Naive thymus-derived CD4-positive, alpha-beta T cell (primary cell): Measurements from ENCODE around the gene POP4. TPM values are rescaled to one million over a fixed set of nuclear protein-coding genes. Genes with fewer than 3 reads are reported as not detected.

Experiments used
- ATAC-seq: fragments of 150-1000 bp; cut with Tn5 transposase; 2 replicates; pipeline ENCODE4 v1.10.0; 2021; ENCODE audit warnings: mild to moderate bottlenecking, moderate library complexity
- CTCF ChIA-PET: fragments of 350-600 bp; sonication (Branson Sonifier 250); formaldehyde crosslinking; loops from one replicate; lab custom pipeline; 2021; ENCODE audit warnings: antibody characterized with exemption; lab: Charles Lee
- POLR2A ChIA-PET: fragments of 350-600 bp; sonication (Branson Sonifier 250); formaldehyde crosslinking; loops from one replicate; lab custom pipeline; 2021; ENCODE audit warnings: antibody characterized with exemption, inconsistent platforms; lab: Charles Lee
- DNase-seq, 9 donors: peaks; one replicate each; pipeline versions ENCODE4 v3.0.0 to v3.0.0-alpha.2; 2020 to 2022; ENCODE audit warnings: mixed read lengths in 1 of 9
- H3K27ac ChIP-seq: one replicate; pipeline ENCODE4 v1.7.0; 2013; ENCODE audit warnings: mild to moderate bottlenecking, low read depth, low read length, moderate library complexity
- H3K27me3 ChIP-seq, 2 donors: one replicate each; pipeline ENCODE4 v1.7.0; 2013; ENCODE audit warnings: low read length in 2 of 2, mild to moderate bottlenecking in 2 of 2, moderate library complexity in 2 of 2; ENCODE audit not compliant: control insufficient read depth in 2 of 2, insufficient read depth in 2 of 2
- H3K36me3 ChIP-seq, 3 experiments: 1 replicate in 2 of 3; 2 replicates in 1 of 3; pipeline ENCODE4 v1.7.0; 2013; ENCODE audit warnings: low read length in 3 of 3, mild to moderate bottlenecking in 3 of 3, moderate library complexity in 1 of 3; ENCODE audit not compliant: insufficient read depth in 3 of 3, control insufficient read depth in 2 of 3
- H3K4me1 ChIP-seq, 2 donors: one replicate each; pipeline ENCODE4 v1.7.0; 2013; ENCODE audit warnings: low read length in 2 of 2, mild to moderate bottlenecking in 2 of 2, moderate library complexity in 1 of 2; ENCODE audit not compliant: control insufficient read depth in 2 of 2, insufficient read depth in 2 of 2
- H3K4me3 ChIP-seq: 2 replicates; pipeline ENCODE4 v1.7.0; 2013; ENCODE audit warnings: mild to moderate bottlenecking, low read length
- H3K9me3 ChIP-seq, 3 experiments: 1 replicate in 2 of 3; 2 replicates in 1 of 3; pipeline ENCODE4 v1.7.0; 2013; ENCODE audit warnings: low read length in 3 of 3; ENCODE audit not compliant: control insufficient read depth in 2 of 3
- H3K27ac Mint-ChIP-seq, 9 donors: one replicate each; pipeline ENCODE4 v1.8.0; 2020 to 2022; ENCODE audit warnings: mixed read lengths in 9 of 9, mild to moderate bottlenecking in 8 of 9, moderate library complexity in 5 of 9, inconsistent platforms in 2 of 9
- H3K27me3 Mint-ChIP-seq, 5 donors: one replicate each; pipeline ENCODE4 v1.8.0; 2021 to 2022; ENCODE audit warnings: mixed read lengths in 5 of 5, mild to moderate bottlenecking in 1 of 5
- H3K36me3 Mint-ChIP-seq, 5 donors: one replicate each; pipeline ENCODE4 v1.8.0; 2020 to 2022; ENCODE audit warnings: mixed read lengths in 5 of 5, mild to moderate bottlenecking in 3 of 5, inconsistent platforms in 1 of 5
- H3K4me1 Mint-ChIP-seq, 7 donors: one replicate each; pipeline ENCODE4 v1.8.0; 2020 to 2022; ENCODE audit warnings: mixed read lengths in 7 of 7, mild to moderate bottlenecking in 3 of 7, inconsistent platforms in 1 of 7
- H3K4me3 Mint-ChIP-seq, 10 donors: one replicate each; pipeline ENCODE4 v1.8.0; 2020 to 2022; ENCODE audit warnings: mild to moderate bottlenecking in 10 of 10, mixed read lengths in 10 of 10, moderate library complexity in 6 of 10, inconsistent platforms in 2 of 10
- H3K9me3 Mint-ChIP-seq, 11 donors: one replicate each; pipeline ENCODE4 v1.8.0; 2020 to 2022; ENCODE audit warnings: mixed read lengths in 11 of 11, mild to moderate bottlenecking in 4 of 11, inconsistent platforms in 1 of 11, moderate library complexity in 1 of 11
- intact Hi-C, 2 donors: fragments of 100-400 bp; cut with micrococcal nuclease; formaldehyde crosslinking; loops; one replicate each; pipeline ENCODE4 v1.15.1; 2023
- polyA plus RNA-seq, 2 donors: library from polyadenylated mRNA; unstranded; fragments of 300-500 nt; fragmentation: Illumina TruSeq; gene quantifications; one replicate each; pipeline ENCODE4 v1.2.3, GENCODE V29; 2021
- total RNA-seq, 6 experiments: library from RNA in 5 of 6; stranded (reverse) in 5 of 6; gene quantifications; 1 replicate in 5 of 6; 2 replicates in 1 of 6; pipeline ENCODE4 v1.2.3 and lab custom pipeline; 2021 to 2026

Gene POP4
- total and polyA plus RNA-seq, 7 experiments from 2014 or later, result 45.3 to 156 (median 59.2) TPM

DNA sequence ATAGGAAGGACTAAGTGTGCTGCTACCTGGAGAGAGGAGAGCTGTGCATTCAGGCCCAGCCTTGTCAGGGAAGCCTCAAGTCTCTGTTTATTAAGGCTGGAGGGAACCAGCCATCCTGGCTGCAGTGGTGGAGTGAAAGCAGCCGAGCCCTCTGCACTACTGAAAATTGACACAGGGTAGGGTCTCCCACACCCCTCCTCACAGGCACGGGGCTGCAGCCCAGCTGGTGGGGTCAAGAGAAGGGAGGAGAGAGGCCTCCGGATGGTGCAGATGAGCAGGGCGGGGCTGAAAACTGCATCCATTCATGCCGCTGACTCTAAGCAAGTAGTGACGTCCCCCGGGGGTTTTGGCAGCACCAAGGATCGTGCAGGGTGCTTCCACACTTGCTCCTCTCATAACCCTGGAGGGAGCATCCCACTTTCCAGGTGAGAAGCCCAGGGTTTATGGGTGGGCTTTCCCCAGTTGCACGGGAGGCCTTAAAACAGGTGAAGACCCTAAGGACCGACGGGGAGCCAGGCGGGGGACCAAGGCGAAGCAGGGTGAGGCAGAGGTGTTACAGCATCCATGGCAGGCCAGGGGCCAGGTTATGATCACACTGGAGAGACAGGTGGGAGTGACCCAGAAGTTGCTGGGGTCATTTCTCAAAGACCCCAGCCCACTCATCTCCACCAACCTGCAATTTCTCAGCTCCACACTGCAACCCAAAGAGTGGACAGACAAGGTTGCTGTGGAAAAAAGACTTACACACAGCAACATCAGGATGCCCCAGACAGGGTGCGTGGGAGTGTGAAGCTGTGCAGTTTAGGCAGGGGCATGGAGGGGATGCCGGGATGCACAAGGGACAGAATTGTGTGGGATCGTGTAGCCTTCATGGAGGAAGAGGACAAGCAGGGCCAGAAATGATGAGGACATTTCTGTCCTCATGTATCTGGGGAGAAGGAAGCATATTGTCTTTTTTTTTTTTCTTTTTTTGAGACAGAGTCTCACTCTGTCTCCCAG lies 43.5 kb upstream of the POP4 start:
- peaks cover 15 to 34% (median 28%) of the 10 kb centered on the region in 5 donors for H3K27me3 Mint-ChIP-seq
- ATAC-seq (no peak), DNase-seq (no peak)
- H3K4me1 Mint-ChIP-seq, result peaks cover 0 to 2% (median 0%) of the 10 kb centered on the region in 7 donors
- H3K36me3 ChIP-seq, result no peaks in the 10 kb centered on the region
- ChIA-PET CTCF (no interaction called here), POLR2A (no interaction called here)
- intact Hi-C loops, result no loop called here
- no peak overlapping the region for H3K4me3 Mint-ChIP-seq
- H3K27me3 ChIP-seq, result peaks cover 0 to 4% of the 10 kb centered on the region in 2 donors
- peaks cover 0 to 14% (median 3%) of the 10 kb centered on the region in 5 donors for H3K36me3 Mint-ChIP-seq
- no peaks in the 10 kb centered on the region for H3K4me1 ChIP-seq
- H3K9me3 ChIP-seq, result peaks cover 0 to 10% (median 0%) of the 10 kb centered on the region in 3 experiments
- H3K9me3 Mint-ChIP-seq, result peaks cover 0 to 32% (median 13%) of the 10 kb centered on the region in 11 donors
- no peak overlapping the region for H3K4me3 ChIP-seq
- no peak overlapping the region for H3K27ac ChIP-seq
- no peak overlapping the region for H3K27ac Mint-ChIP-seq

DNA sequence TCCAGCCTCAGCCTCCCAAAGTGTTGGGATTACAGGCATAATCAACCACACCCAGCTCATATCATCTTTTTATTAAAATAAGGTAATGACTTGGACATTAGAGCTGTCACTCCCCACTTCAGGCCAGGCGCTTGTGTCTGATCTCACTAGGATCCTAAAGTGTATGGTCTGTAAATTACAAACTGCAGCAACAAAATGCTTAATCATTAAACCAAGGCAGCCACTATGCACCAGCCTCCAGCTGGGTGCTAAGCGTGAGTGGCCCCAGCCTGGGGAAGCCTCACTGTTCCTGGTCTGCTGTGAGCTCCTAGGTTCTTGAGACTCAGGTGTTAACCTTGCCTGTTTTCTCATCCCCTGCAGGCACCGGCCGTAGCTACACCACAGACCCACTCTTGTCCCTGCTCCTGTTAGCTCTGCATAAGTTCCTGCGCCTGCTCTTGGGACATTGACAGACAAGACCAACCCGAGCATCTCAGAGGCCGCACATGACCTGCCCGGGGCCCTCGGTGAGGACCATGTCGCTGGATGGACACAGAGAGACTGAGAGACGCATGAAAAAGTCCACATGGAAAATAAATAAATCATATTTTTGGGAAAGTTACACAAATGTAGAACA lies 42.5 kb upstream of the POP4 start:
- Mint-ChIP-seq H3K27ac (no peak overlapping the region), H3K9me3 (peaks cover 0 to 22% (median 10%) of the 10 kb centered on the region in 11 donors), H3K4me1 (peaks cover 0 to 2% (median 0%) of the 10 kb centered on the region in 7 donors), H3K4me3 (no peak overlapping the region), H3K36me3 (peaks cover 0 to 10% (median 3%) of the 10 kb centered on the region in 5 donors), H3K27me3 (peaks cover 15 to 36% (median 34%) of the 10 kb centered on the region in 5 donors)
- ATAC-seq (no peak), DNase-seq (no peak)
- ChIA-PET CTCF (no interaction called here), POLR2A (no interaction called here)
- H3K9me3 ChIP-seq, result peaks cover 0 to 10% (median 0%) of the 10 kb centered on the region in 3 experiments
- H3K36me3 ChIP-seq, result no peaks in the 10 kb centered on the region
- intact Hi-C loops, result no loop called here
- H3K4me3 ChIP-seq, result no peak overlapping the region
- H3K27ac ChIP-seq, result no peak overlapping the region
- peaks cover 0 to 4% of the 10 kb centered on the region in 2 donors for H3K27me3 ChIP-seq
- H3K4me1 ChIP-seq, result no peaks in the 10 kb centered on the region

DNA sequence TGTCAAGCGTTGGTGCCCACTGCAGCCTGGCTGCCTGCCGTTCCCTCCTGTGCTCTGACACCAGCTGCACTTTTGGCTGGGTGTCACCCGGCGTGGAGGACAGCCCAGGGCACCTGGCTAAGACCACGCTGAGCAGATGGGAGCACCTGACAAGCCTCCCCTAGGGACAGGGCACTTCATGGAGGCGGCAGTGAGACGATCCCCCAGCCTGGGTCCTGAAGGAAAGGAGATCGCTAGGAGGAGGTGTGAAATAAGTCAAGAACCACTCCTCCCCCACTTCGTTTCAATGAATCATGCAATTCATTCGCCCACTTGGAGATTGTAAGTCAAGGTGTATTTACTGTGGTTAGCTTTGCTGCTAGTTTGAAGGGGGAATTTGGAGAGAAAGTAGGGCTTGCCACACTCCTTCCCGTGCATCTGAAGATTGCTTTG lies 41.5 kb upstream of the POP4 start:
- Mint-ChIP-seq H3K4me3 (no peak overlapping the region), H3K36me3 (peaks cover 0 to 6% (median 3%) of the 10 kb centered on the region in 5 donors), H3K27me3 (peaks cover 21 to 41% (median 34%) of the 10 kb centered on the region in 5 donors), H3K4me1 (peaks cover 0 to 2% (median 0%) of the 10 kb centered on the region in 7 donors), H3K9me3 (peaks cover 0 to 13% (median 5%) of the 10 kb centered on the region in 11 donors), H3K27ac (no peak overlapping the region)
- H3K4me1 ChIP-seq, result no peaks in the 10 kb centered on the region
- CTCF ChIA-PET, result no interaction called here
- peaks cover 0 to 9% (median 0%) of the 10 kb centered on the region in 3 experiments for H3K9me3 ChIP-seq
- no peak for DNase-seq
- POLR2A ChIA-PET, result no interaction called here
- no peak overlapping the region for H3K4me3 ChIP-seq
- intact Hi-C loops, result no loop called here
- peaks cover 0 to 4% of the 10 kb centered on the region in 2 donors for H3K27me3 ChIP-seq
- no peak for ATAC-seq
- no peaks in the 10 kb centered on the region for H3K36me3 ChIP-seq
- no peak overlapping the region for H3K27ac ChIP-seq

DNA sequence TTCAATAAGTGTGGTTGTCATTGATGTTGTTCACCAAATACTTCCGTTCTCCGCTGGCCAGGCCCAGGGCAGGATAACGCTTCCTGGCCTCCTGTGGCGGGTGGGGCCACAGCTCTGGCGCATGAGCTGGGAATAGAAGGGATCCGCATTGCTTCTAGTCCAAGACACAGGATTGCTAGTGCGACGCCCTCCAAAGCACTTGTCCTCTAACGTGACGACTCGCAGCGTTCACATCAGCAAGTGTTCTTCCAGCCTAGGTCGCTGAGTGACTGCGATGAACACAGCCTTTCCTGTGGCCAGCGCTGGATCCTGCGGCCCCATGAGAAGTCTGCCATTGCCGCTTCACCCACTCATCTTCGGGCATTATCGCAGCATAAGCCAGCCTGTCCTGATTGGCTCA lies 40.9 kb upstream of the POP4 start:
- no peak overlapping the region for H3K27ac Mint-ChIP-seq
- H3K4me1 ChIP-seq, result no peaks in the 10 kb centered on the region
- intact Hi-C loops, result no loop called here
- peaks cover 0 to 4% of the 10 kb centered on the region in 2 donors for H3K27me3 ChIP-seq
- H3K4me3 ChIP-seq, result no peak overlapping the region
- H3K9me3 Mint-ChIP-seq, result peaks cover 0 to 7% (median 0%) of the 10 kb centered on the region in 11 donors
- ChIA-PET POLR2A (no interaction called here), CTCF (no interaction called here)
- no peak overlapping the region for H3K4me3 Mint-ChIP-seq
- H3K36me3 Mint-ChIP-seq, result peaks cover 0 to 2% (median 0%) of the 10 kb centered on the region in 5 donors
- ATAC-seq (no peak), DNase-seq (no peak)
- peaks cover 24 to 44% (median 36%) of the 10 kb centered on the region in 5 donors for H3K27me3 Mint-ChIP-seq
- H3K4me1 Mint-ChIP-seq, result peaks cover 0 to 2% (median 0%) of the 10 kb centered on the region in 7 donors
- H3K9me3 ChIP-seq, result peaks cover 0 to 4% (median 0%) of the 10 kb centered on the region in 3 experiments
- no peak overlapping the region for H3K27ac ChIP-seq
- H3K36me3 ChIP-seq, result no peaks in the 10 kb centered on the region

DNA sequence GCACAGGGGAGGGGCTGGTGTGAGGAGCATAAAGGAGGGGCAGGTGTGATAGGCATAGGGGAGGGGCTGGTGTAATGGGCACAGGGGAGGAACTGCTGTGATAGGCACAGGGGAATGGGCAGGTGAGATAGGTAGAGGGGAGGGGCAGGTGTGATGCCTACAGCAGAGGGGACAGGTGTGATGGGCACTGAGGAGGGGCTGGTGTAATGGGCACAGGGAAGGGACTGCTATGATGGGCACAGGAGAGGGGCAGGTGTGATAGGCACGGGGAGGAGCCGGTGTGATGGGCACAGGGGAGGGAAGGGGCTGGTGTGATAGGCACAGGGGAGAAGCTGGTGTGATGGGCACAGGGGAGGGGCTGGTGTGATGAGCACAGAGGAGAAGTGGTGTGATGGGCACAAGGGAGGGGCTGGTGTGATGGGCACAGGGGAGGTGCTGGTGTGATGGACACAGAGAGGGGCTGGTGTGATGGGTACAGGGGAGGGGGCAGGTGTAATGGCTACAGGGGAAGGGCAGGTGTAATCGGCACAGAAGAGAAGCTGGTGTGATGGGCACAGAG lies 39.5 kb upstream of the POP4 start:
- CTCF ChIA-PET, result no interaction called here
- Mint-ChIP-seq H3K4me1 (peaks cover 0 to 2% (median 0%) of the 10 kb centered on the region in 7 donors), H3K9me3 (peaks cover 0 to 3% (median 0%) of the 10 kb centered on the region in 11 donors), H3K36me3 (no peaks in the 10 kb centered on the region), H3K27ac (no peak overlapping the region), H3K4me3 (no peak overlapping the region), H3K27me3 (peaks cover 30 to 51% (median 44%) of the 10 kb centered on the region in 5 donors)
- Histone ChIP-seq H3K9me3 (no peaks in the 10 kb centered on the region), H3K4me3 (no peak overlapping the region), H3K36me3 (no peaks in the 10 kb centered on the region), H3K4me1 (no peaks in the 10 kb centered on the region), H3K27me3 (peaks cover 0 to 4% of the 10 kb centered on the region in 2 donors), H3K27ac (no peak overlapping the region)
- DNase-seq (no peak), ATAC-seq (no peak)
- POLR2A ChIA-PET, result no interaction called here
- intact Hi-C loops, result no loop called here

DNA sequence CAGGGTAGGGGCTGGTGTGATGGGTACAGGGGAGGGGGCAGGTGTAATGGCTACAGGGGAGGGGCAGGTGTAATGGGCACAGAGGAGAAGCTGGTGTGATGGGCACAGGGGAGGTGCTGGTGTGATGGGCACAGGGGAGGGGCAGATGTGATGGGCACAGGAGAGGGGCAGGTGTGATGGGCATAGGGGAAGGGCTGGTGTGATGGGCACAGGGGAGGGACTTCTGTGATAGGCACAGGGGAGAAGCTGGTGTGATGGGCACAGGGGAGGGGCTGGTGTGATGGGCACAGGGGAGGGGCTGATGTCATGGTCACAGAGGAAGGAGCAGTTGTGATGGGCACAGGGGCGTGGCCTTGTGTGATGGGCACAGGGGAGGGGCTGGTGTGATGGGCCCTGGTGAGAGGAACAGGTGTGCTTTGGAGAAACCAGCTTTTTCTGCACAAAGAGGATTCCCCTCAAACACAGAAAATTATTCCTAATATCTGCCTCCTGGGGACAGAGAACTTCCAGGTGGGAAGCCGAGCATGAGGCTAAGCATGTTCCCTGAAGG lies 38.6 kb upstream of the POP4 start:
- no peak overlapping the region for H3K4me3 ChIP-seq
- H3K27ac Mint-ChIP-seq, result no peak overlapping the region
- intact Hi-C loops, result no loop called here
- H3K27me3 Mint-ChIP-seq, result peaks cover 38 to 55% (median 44%) of the 10 kb centered on the region in 5 donors
- DNase-seq (peak in 1 of 9 donors; percentile 16), ATAC-seq (no peak)
- H3K36me3 Mint-ChIP-seq, result no peaks in the 10 kb centered on the region
- H3K27ac ChIP-seq, result no peak overlapping the region
- no peaks in the 10 kb centered on the region for H3K9me3 Mint-ChIP-seq
- ChIA-PET POLR2A (no interaction called here), CTCF (no interaction called here)
- no peak overlapping the region for H3K4me3 Mint-ChIP-seq
- H3K4me1 Mint-ChIP-seq, result peaks cover 0 to 2% (median 0%) of the 10 kb centered on the region in 7 donors
- H3K27me3 ChIP-seq, result peaks cover 0 to 4% of the 10 kb centered on the region in 2 donors
- no peaks in the 10 kb centered on the region for H3K9me3 ChIP-seq
- no peaks in the 10 kb centered on the region for H3K4me1 ChIP-seq
- no peaks in the 10 kb centered on the region for H3K36me3 ChIP-seq
